Brain microvascular endothelial cell (primary cell): ENCODE results near the gene ID3.
A peak's percentile ranks its signal among the peaks of the same experiment; 100 is the strongest.

ENCODE experiments used
- DNase-seq: peaks from one replicate; pipeline ENCODE4 v3.0.0-alpha.2; 2020
- H3K27ac ChIP-seq: fragments of 250-450 bp; sonication (Bioruptor Pico); 2 replicates; pipeline ENCODE4 v1.5.1; 2020; ENCODE audit warnings: mild to moderate bottlenecking, moderate library complexity
- H3K27me3 ChIP-seq: fragments of 250-450 bp; sonication (Bioruptor Pico); replicated peaks from 2 replicates; pipeline ENCODE4 v1.5.1; 2020; ENCODE audit warnings: mild to moderate bottlenecking
- H3K36me3 ChIP-seq: fragments of 250-450 bp; sonication (Bioruptor Pico); replicated peaks from 2 replicates; pipeline ENCODE4 v1.5.1; 2020; ENCODE audit warnings: mild to moderate bottlenecking
- H3K4me3 ChIP-seq: 2 replicates; pipeline ENCODE4 v1.5.1; 2011; ENCODE audit warnings: low read depth, mild to moderate bottlenecking, control low read depth, low read length, moderate library complexity
- in situ Hi-C: cut with HindIII; loops from 2 replicates; pipeline ENCODE4 v1.10.0; 2017; ENCODE audit warnings: low sequenced_read_pairs, low pct_ligation_motif_present
- TF ChIP-seq, protein P1 (sequence below): IDR thresholded peaks from 2 replicates; pipeline ENCODE4 v1.5.1; 2011; ENCODE audit warnings: low read depth, mild to moderate bottlenecking, moderate library complexity, low read length, control low read depth, inconsistent platforms; ENCODE audit errors: missing control alignments

ID3 gene

DNA sequence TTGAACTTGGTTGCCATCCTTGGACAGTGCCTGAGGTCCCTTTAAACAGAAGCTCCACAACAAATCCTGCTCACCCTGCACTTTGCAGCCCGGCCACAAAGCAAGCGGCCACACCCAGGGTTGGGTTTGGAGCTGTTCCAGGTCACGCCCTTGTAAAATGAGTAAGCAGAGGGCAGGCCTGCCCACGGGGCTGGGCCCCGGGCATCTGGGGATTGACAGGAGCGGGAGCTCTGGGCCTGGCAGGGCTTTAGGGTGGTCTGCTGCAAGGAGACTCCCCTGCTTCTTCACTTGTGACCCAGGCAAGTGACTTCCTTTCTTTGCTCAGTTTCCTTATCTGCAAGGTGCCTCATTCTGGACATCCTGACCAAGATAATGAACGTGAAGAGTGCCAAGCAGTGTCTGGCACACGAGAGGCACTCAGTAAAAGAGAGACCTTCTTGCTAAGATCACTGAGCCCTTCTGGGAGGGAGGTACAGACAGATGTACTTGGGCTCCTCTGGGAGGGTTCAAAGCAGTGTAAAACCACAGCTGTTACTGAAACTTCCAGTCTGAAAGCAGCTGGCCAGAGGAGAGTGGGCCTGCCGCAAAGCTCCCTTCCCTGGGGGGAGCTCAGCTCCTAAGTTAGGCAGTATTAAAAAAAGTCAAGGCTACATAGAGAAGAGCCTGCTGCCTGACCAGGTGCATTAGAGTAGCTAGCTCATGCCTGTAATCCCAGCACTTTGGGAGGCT lies 30.9 kb downstream of the ID3 start:
- in situ Hi-C loops, result no loop called here
- peak; percentile 59 for DNase-seq
- no peak overlapping the region for H3K27ac ChIP-seq
- TF ChIP-seq, protein P1, sequence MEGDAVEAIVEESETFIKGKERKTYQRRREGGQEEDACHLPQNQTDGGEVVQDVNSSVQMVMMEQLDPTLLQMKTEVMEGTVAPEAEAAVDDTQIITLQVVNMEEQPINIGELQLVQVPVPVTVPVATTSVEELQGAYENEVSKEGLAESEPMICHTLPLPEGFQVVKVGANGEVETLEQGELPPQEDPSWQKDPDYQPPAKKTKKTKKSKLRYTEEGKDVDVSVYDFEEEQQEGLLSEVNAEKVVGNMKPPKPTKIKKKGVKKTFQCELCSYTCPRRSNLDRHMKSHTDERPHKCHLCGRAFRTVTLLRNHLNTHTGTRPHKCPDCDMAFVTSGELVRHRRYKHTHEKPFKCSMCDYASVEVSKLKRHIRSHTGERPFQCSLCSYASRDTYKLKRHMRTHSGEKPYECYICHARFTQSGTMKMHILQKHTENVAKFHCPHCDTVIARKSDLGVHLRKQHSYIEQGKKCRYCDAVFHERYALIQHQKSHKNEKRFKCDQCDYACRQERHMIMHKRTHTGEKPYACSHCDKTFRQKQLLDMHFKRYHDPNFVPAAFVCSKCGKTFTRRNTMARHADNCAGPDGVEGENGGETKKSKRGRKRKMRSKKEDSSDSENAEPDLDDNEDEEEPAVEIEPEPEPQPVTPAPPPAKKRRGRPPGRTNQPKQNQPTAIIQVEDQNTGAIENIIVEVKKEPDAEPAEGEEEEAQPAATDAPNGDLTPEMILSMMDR, result no peak
- no peaks in the 10 kb centered on the region for H3K36me3 ChIP-seq
- no peak overlapping the region for H3K4me3 ChIP-seq
- no peaks in the 10 kb centered on the region for H3K27me3 ChIP-seq

DNA sequence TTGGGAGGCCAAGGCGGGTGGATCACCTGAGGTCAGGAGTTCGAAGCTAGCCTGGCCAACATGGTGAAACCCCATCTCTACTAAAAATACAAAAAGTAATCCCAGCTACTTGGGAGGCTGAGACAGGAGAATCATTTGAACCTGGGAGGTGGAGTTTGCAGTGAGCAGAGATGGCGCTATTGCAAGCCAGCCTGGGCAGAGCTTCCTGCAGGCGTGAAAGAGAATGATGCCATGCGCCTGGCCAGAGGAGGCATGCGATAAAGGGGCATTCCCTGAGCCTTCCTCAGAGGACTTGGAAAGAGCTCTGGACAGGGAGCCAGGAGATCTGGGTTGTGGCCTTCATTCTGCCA lies 31.4 kb downstream of the ID3 start:
- Histone ChIP-seq H3K4me3 (no peak overlapping the region), H3K36me3 (no peaks in the 10 kb centered on the region), H3K27ac (no peak overlapping the region), H3K27me3 (no peaks in the 10 kb centered on the region)
- in situ Hi-C loops, result no loop called here
- no peak for DNase-seq
- TF ChIP-seq, protein P1, result no peak

DNA sequence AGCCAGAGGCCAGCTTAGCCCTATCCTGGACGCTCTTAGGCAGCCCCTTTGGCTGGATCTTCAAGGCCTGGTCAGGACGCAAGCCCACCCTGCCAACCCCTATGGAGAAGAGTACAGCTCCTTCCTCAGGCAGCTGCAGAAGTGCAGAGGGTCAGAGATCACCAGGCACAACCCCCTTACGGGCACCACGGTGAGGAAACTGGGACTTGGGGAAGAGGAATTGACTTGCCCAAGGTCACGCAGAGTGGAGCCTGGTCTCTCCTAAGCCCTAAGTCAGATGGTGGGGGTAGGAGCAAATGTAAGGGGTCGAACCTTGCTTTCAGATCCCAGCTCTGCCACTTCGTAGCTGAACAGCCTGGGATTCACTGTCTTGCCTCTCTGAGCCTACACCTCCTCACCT lies 31.9 kb downstream of the ID3 start:
- Histone ChIP-seq H3K27me3 (no peaks in the 10 kb centered on the region), H3K36me3 (no peaks in the 10 kb centered on the region), H3K4me3 (no peak overlapping the region), H3K27ac (no peak overlapping the region)
- no peak for DNase-seq
- TF ChIP-seq, protein P1, result no peak
- in situ Hi-C loops, result no loop called here

DNA sequence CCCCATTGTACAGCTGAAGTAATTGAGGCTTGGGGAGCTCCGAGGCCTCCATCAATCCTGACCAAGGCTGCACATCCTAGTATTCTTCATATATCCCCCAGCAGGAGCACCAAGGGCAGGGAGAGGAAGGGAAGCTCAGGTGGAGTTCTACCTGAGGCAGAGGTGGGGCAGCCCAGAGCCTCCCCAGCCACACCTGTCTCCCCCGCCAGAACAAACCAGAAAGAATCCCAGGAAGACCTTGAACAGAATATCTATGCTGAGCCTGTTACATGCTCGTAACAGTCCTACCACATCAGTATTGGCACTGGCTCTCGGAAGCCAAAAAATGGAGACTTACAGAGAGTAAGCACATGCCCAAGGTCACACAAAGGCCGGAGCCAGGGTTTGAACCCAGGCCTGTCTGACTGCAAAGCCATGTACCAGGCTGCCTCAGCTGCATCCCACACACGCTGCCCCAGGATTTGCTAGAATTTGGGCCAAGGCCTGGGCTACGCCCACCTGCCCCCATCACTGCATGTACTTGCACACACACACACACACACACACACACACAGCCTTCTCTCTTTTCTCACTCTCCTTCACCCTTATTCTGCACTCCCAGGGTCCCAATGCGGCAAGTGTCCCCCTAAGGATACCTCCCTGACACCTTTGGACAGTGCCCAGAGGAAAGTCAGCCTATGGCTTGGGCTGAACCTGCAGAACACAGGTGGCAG lies 32.8 kb downstream of the ID3 start:
- H3K27ac ChIP-seq, result no peak overlapping the region
- no peaks in the 10 kb centered on the region for H3K27me3 ChIP-seq
- DNase-seq, result no peak
- TF ChIP-seq, protein P1, result no peak
- H3K36me3 ChIP-seq, result no peaks in the 10 kb centered on the region
- H3K4me3 ChIP-seq, result no peak overlapping the region
- in situ Hi-C loops, result no loop called here

DNA sequence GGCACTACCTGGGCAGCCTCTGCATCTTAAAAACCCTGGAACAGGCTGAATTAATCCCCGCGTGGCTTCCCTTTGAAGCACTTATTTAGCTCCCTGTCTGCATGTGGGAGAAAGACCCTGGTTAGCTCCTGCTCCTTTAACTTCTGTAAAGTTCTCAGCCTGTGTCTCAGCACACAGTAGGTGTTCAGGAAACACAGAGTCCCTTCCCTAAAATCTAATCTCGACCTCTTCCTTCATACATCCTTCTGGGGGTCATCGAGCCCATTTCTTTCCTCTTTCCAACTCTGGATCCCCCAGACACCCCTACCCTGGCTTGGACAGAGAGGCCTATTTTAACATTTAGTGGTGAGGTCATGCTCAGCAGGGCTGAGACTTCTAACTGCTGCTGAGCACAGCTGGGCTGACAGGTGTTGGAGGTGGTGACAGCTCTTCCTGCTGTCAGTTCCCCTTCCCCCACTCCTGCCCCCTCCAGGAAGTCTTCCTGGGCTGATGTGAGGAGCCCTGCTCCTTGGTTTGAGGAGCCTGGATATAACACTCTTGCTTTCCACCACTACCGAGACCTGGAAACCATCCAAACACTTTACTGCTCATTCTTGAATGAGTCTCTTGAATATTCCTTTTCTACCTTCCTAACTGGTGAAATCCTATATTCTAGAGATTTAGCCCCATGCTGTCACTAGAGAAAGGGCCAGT lies 33.6 kb downstream of the ID3 start:
- H3K36me3 ChIP-seq, result no peaks in the 10 kb centered on the region
- in situ Hi-C loops, result no loop called here
- no peak for DNase-seq
- TF ChIP-seq, protein P1, result no peak
- no peak overlapping the region for H3K4me3 ChIP-seq
- H3K27me3 ChIP-seq, result no peaks in the 10 kb centered on the region
- no peak overlapping the region for H3K27ac ChIP-seq
